ENCODE measurements around the gene WIF1.

Gene WIF1

GRCh38 chr12:65140738-65141137, 19.6 kb upstream of the WIF1 start (continued):
- no peak for TF ChIP-seq ZNF280C (tag by site-specific recombination; IDR thresholded peaks at IDR 0.05)
- TF ChIP-seq ZNF501 (tag by site-specific recombination; IDR thresholded peaks at IDR 0.05): no peak

DNA sequence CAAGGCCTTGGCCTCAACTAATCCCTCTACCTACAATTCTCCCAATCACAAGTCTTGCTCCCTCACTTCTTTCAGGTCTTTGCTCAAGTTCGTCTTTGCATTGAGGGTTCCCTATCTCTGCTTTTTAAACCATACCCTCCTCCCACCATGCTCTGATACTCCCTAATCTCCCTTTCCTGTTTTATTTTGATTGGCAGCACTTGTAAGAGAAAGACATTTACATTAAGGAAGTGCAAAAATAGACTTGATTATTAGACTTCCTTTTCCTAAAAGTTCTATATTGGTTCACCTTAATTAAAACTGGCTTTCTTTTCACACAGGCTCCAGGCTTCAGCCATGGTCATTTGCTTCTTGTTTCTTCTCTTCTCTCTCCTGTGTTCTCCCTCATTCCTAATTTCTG, 18.3 kb upstream of the WIF1 start:
- H3K27ac ChIP-seq (ENCODE audit: extremely low read depth, low read depth, low read length): no peak overlapping the region
- H3K4me3 ChIP-seq (ENCODE audit: low read depth, low read length): no peak overlapping the region
- ChIA-PET CTCF (interaction anchor here (0.6 to 1.0 kb wide), 3 partner anchors 19 to 343 kb away, joined by 3 to 6 read pairs (median 3); no protein-coding TSS in a partner anchor), POLR2A (no interaction called here)
- no peaks in the 10 kb centered on the region for H3K4me1 ChIP-seq (ENCODE audit: control insufficient read depth, insufficient read depth, low read length)
- no peaks in the 10 kb centered on the region for H3K9me3 ChIP-seq (ENCODE audit: control insufficient read depth, insufficient read depth, low read depth, low read length)
- no peak for TF ChIP-seq ZNF335 (tag by site-specific recombination; conservative IDR thresholded peaks at IDR 0.05)
- no peak for TF ChIP-seq ZNF660 (tag by site-specific recombination; IDR thresholded peaks at IDR 0.05)
- no peak for TF ChIP-seq ZNF837 (tag by site-specific recombination; IDR thresholded peaks at IDR 0.05)
- TF ChIP-seq, protein P1, sequence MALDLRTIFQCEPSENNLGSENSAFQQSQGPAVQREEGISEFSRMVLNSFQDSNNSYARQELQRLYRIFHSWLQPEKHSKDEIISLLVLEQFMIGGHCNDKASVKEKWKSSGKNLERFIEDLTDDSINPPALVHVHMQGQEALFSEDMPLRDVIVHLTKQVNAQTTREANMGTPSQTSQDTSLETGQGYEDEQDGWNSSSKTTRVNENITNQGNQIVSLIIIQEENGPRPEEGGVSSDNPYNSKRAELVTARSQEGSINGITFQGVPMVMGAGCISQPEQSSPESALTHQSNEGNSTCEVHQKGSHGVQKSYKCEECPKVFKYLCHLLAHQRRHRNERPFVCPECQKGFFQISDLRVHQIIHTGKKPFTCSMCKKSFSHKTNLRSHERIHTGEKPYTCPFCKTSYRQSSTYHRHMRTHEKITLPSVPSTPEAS (tag by site-specific recombination; IDR thresholded peaks at IDR 0.05): no peak
- no peak for TF ChIP-seq ZBTB26 (tag by site-specific recombination; optimal IDR thresholded peaks at IDR 0.05)
- TF ChIP-seq BCL11A (tag by site-specific recombination; IDR thresholded peaks at IDR 0.05; ENCODE audit: low read depth): no peak
- TF ChIP-seq ZNF214 (tag by site-specific recombination; IDR thresholded peaks at IDR 0.05; ENCODE audit: borderline replicate concordance): no peak
- TF ChIP-seq ZNF670 (tag by site-specific recombination; IDR thresholded peaks at IDR 0.05; ENCODE audit: low read depth): no peak
- TF ChIP-seq, protein P2, sequence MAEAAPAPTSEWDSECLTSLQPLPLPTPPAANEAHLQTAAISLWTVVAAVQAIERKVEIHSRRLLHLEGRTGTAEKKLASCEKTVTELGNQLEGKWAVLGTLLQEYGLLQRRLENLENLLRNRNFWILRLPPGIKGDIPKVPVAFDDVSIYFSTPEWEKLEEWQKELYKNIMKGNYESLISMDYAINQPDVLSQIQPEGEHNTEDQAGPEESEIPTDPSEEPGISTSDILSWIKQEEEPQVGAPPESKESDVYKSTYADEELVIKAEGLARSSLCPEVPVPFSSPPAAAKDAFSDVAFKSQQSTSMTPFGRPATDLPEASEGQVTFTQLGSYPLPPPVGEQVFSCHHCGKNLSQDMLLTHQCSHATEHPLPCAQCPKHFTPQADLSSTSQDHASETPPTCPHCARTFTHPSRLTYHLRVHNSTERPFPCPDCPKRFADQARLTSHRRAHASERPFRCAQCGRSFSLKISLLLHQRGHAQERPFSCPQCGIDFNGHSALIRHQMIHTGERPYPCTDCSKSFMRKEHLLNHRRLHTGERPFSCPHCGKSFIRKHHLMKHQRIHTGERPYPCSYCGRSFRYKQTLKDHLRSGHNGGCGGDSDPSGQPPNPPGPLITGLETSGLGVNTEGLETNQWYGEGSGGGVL (tag by site-specific recombination; IDR thresholded peaks at IDR 0.05): no peak
- no peaks in the 10 kb centered on the region for H3K36me3 ChIP-seq (ENCODE audit: control insufficient read depth in 2 of 2, insufficient read depth in 1 of 2, low read length in 2 of 2)

GRCh38 chr12:65133879-65134278, 12.8 kb upstream of the WIF1 start:
- Histone ChIP-seq H3K4me3 (ENCODE audit: low read depth, low read length) (no peak overlapping the region), H3K4me1 (ENCODE audit: control insufficient read depth, insufficient read depth, low read length) (no peaks in the 10 kb centered on the region), H3K9me3 (ENCODE audit: control insufficient read depth, insufficient read depth, low read depth, low read length) (no peaks in the 10 kb centered on the region), H3K27ac (ENCODE audit: extremely low read depth, low read depth, low read length) (no peak overlapping the region), H3K36me3 (ENCODE audit: control insufficient read depth in 2 of 2, insufficient read depth in 1 of 2, low read length in 2 of 2) (no peaks in the 10 kb centered on the region)
- POLR2A ChIA-PET: no interaction called here
- CTCF ChIA-PET: interaction anchor here (1.0 kb wide), 1 partner anchor 9 kb away, joined by 6 read pairs; no protein-coding TSS in a partner anchor
- TF ChIP-seq ZNF366 (tag by site-specific recombination; conservative IDR thresholded peaks at IDR 0.05) (peak; percentile 95), ELK4 (IDR thresholded peaks at IDR 0.05; ENCODE audit: borderline replicate concordance, low read depth, low read length) (no peak), ZNF140 (tag by site-specific recombination; IDR thresholded peaks at IDR 0.05) (no peak), GFI1B (tag by site-specific recombination; IDR thresholded peaks at IDR 0.05) (no peak), ZNF26 (tag by site-specific recombination; IDR thresholded peaks at IDR 0.05) (no peak), ZNF560 (tag by site-specific recombination; IDR thresholded peaks at IDR 0.05; ENCODE audit: borderline replicate concordance) (no peak), ZNF707 (tag by site-specific recombination; IDR thresholded peaks at IDR 0.05) (peak; percentile 7; the same call in 1 of the 2 replicates), ZNF830 (tag by site-specific recombination; IDR thresholded peaks at IDR 0.05; ENCODE audit: low read depth) (no peak)
- TF ChIP-seq, protein P2 (tag by site-specific recombination; IDR thresholded peaks at IDR 0.05): peak; percentile 6; the same call in 1 of the 2 replicates
- TF ChIP-seq, protein P3, sequence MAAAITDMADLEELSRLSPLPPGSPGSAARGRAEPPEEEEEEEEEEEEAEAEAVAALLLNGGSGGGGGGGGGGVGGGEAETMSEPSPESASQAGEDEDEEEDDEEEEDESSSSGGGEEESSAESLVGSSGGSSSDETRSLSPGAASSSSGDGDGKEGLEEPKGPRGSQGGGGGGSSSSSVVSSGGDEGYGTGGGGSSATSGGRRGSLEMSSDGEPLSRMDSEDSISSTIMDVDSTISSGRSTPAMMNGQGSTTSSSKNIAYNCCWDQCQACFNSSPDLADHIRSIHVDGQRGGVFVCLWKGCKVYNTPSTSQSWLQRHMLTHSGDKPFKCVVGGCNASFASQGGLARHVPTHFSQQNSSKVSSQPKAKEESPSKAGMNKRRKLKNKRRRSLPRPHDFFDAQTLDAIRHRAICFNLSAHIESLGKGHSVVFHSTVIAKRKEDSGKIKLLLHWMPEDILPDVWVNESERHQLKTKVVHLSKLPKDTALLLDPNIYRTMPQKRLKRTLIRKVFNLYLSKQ (tag by site-specific recombination; IDR thresholded peaks at IDR 0.05; ENCODE audit: borderline replicate concordance): no peak

Data from HEK293 (cell line).